ENCODE measurements around the gene EHD4.

The EHD4 gene

GRCh38 chr15:41949401-41950126 is 22.8 kb downstream of the EHD4 start:
- TF ChIP-seq TAF1 (IDR thresholded peaks at IDR 0.05; ENCODE audit: borderline replicate concordance, insufficient read depth, low read length) (no peak), FOXP2 (optimal IDR thresholded peaks at IDR 0.05; ENCODE audit: borderline replicate concordance, extremely low read depth, extremely low read length, insufficient read depth) (no peak), SIN3A (IDR thresholded peaks at IDR 0.05; ENCODE audit: borderline replicate concordance, insufficient read depth, low read length) (no peak), POLR2AphosphoS5 (IDR thresholded peaks at IDR 0.05; ENCODE audit: low read depth, low read length) (no peak), REST (IDR thresholded peaks at IDR 0.05; ENCODE audit: insufficient read depth in 1 of 2, low read depth in 2 of 2, low read length in 2 of 2) (no peak)

GRCh38 chr15:41948490-41948889 is 23.9 kb downstream of the EHD4 start:
- no peak for TF ChIP-seq SIN3A (IDR thresholded peaks at IDR 0.05; ENCODE audit: borderline replicate concordance, insufficient read depth, low read length)
- TF ChIP-seq REST (IDR thresholded peaks at IDR 0.05; ENCODE audit: insufficient read depth in 1 of 2, low read depth in 2 of 2, low read length in 2 of 2): no peak
- no peak for TF ChIP-seq POLR2AphosphoS5 (IDR thresholded peaks at IDR 0.05; ENCODE audit: low read depth, low read length)
- no peak for TF ChIP-seq TAF1 (IDR thresholded peaks at IDR 0.05; ENCODE audit: borderline replicate concordance, insufficient read depth, low read length)
- TF ChIP-seq FOXP2 (optimal IDR thresholded peaks at IDR 0.05; ENCODE audit: borderline replicate concordance, extremely low read depth, extremely low read length, insufficient read depth): no peak

GRCh38 chr15:41946970-41947369 is 25.4 kb downstream of the EHD4 start:
- TF ChIP-seq REST (IDR thresholded peaks at IDR 0.05; ENCODE audit: insufficient read depth in 1 of 2, low read depth in 2 of 2, low read length in 2 of 2) (no peak), TAF1 (IDR thresholded peaks at IDR 0.05; ENCODE audit: borderline replicate concordance, insufficient read depth, low read length) (no peak), FOXP2 (optimal IDR thresholded peaks at IDR 0.05; ENCODE audit: borderline replicate concordance, extremely low read depth, extremely low read length, insufficient read depth) (no peak), SIN3A (IDR thresholded peaks at IDR 0.05; ENCODE audit: borderline replicate concordance, insufficient read depth, low read length) (no peak), POLR2AphosphoS5 (IDR thresholded peaks at IDR 0.05; ENCODE audit: low read depth, low read length) (no peak)

GRCh38 chr15:41945731-41946130 is 26.6 kb downstream of the EHD4 start:
- TF ChIP-seq POLR2AphosphoS5 (IDR thresholded peaks at IDR 0.05; ENCODE audit: low read depth, low read length) (no peak), REST (IDR thresholded peaks at IDR 0.05; ENCODE audit: insufficient read depth in 1 of 2, low read depth in 2 of 2, low read length in 2 of 2) (no peak), FOXP2 (optimal IDR thresholded peaks at IDR 0.05; ENCODE audit: borderline replicate concordance, extremely low read depth, extremely low read length, insufficient read depth) (no peak), SIN3A (IDR thresholded peaks at IDR 0.05; ENCODE audit: borderline replicate concordance, insufficient read depth, low read length) (no peak), TAF1 (IDR thresholded peaks at IDR 0.05; ENCODE audit: borderline replicate concordance, insufficient read depth, low read length) (no peak)

Data from PFSK-1 (cell line).